Spleen (tissue), 11 donors: ENCODE results near the gene RTN4R. TPM values are rescaled to one million over a fixed set of nuclear protein-coding genes. Genes with fewer than 3 reads are reported as not detected.
"Not testable (repeated sequence)": the region's sequence is repeated elsewhere in the genome, so short reads cannot be mapped to it uniquely, and the experiment has no call there.

ENCODE experiments used
- DNase-seq: peaks from one replicate; pipeline ENCODE4 v3.0.0-alpha.2; 2020
- H3K27ac ChIP-seq, 8 donors: fragments of 200-600 bp; sonication (generic) in 7 of 8; 1 replicate in 4 of 8; 2 replicates in 4 of 8; pipeline versions ENCODE4 v1.5.0 to v1.8.0; 2016 to 2021; ENCODE audit warnings: inconsistent platforms in 4 of 8, mild to moderate bottlenecking in 4 of 8, moderate library complexity in 1 of 8
- H3K27me3 ChIP-seq, 7 donors: fragments of 200-600 bp; sonication (generic) in 6 of 7; replicated peaks in 1 of 7; 1 replicate in 4 of 7; 2 replicates in 3 of 7; pipeline versions ENCODE4 v1.5.0 to v1.8.0; 2016 to 2021; ENCODE audit warnings: inconsistent platforms in 3 of 7, mild to moderate bottlenecking in 1 of 7
- H3K36me3 ChIP-seq, 6 donors: fragments of 200-600 bp; sonication (generic) in 5 of 6; 1 replicate in 4 of 6; 2 replicates in 2 of 6; pipeline versions ENCODE4 v1.5.0 to v1.8.0; 2016 to 2021; ENCODE audit warnings: inconsistent platforms in 2 of 6
- H3K4me1 ChIP-seq, 6 donors: fragments of 200-600 bp; sonication (generic) in 5 of 6; 1 replicate in 3 of 6; 2 replicates in 3 of 6; pipeline versions ENCODE4 v1.5.0 to v1.8.0; 2016 to 2021; ENCODE audit warnings: inconsistent platforms in 3 of 6
- H3K4me3 ChIP-seq, 8 donors: fragments of 200-600 bp; sonication (generic) in 7 of 8; 1 replicate in 4 of 8; 2 replicates in 4 of 8; pipeline versions ENCODE4 v1.5.0 to v1.8.0; 2016 to 2021; ENCODE audit warnings: inconsistent platforms in 4 of 8, mild to moderate bottlenecking in 4 of 8, moderate library complexity in 2 of 8
- H3K9me3 ChIP-seq, 8 donors: fragments of 200-600 bp; sonication (generic) in 7 of 8; 1 replicate in 4 of 8; 2 replicates in 4 of 8; pipeline versions ENCODE4 v1.5.0 to v1.8.0; 2016 to 2021; ENCODE audit warnings: inconsistent platforms in 4 of 8
- CTCF ChIP-seq, 11 experiments: fragments of 200-600 bp in 7 of 11; fragments of 450-650 bp in 4 of 11; sonication (generic) in 4 of 11; IDR thresholded peaks in 8 of 11; conservative IDR thresholded peaks in 3 of 11; 1 replicate in 7 of 11; 2 replicates in 4 of 11; pipeline versions ENCODE4 v1.4.0 to v1.8.0; 2016 to 2021; ENCODE audit warnings: antibody characterized with exemption in 11 of 11, inconsistent platforms in 4 of 11, mild to moderate bottlenecking in 1 of 11
- POLR2A ChIP-seq, 3 donors: fragments of 450-650 bp; IDR thresholded peaks; one replicate each; pipeline ENCODE4 v1.5.1; 2017; ENCODE audit warnings: antibody characterized with exemption in 3 of 3, mild to moderate bottlenecking in 1 of 3
- POLR2AphosphoS5 ChIP-seq, 3 donors: sonication (generic); formaldehyde crosslinking; IDR thresholded peaks; one replicate each; pipeline ENCODE4 v1.5.1; 2017; ENCODE audit warnings: antibody characterized with exemption in 3 of 3
- WGBS, 5 donors: extraction: QIAGEN DNeasy Blood & Tissue Kit in 3 of 5; methylation state at CpG; one replicate each; pipeline versions ENCODE4 v1.1.5 to v1.1.7; 2013 to 2018; 5-methylcytosine and 5-hydroxymethylcytosine counted together
- intact Hi-C: fragments of 100-400 bp; cut with DNase I; formaldehyde crosslinking; loops from one replicate; pipeline ENCODE4 v1.15.0; 2023; ENCODE audit warnings: low total_unique reads
- polyA plus RNA-seq, 3 donors: library from polyadenylated mRNA; stranded (reverse); fragments of 200-250 nt; gene quantifications; one replicate each; pipeline ENCODE4 v1.2.1, GENCODE V29; 2013
- total RNA-seq, 7 donors: library from RNA; depleted of rRNA in 3 of 7; stranded (reverse); fragments of >200 nt in 3 of 7; fragmentation: NEBNext Ultra II Directional in 4 of 7; extraction: Animal tissue kit (Norgen Biotek cat#: 25700) in 4 of 7; gene quantifications; one replicate each; pipeline versions ENCODE4 v1.1.0 to v1.2.1, GENCODE V29; 2016 to 2021
- donor health status: healthy with polysubstance abuse.
- donor health status: DM: no; HTN: no; CAD: no; lungs with moderate emphysema.
- donor health status: DM: no; HTN: no; CAD: no.
- donor health status: Bipolar disorder and iron deficiency.
- donor health status: healthy.
- donor health status: DM: no; HTN: no; CAD: no.
- donor health status: DM: yes; HTN: yes; CAD: no.

RTN4R gene
- total and polyA plus RNA-seq, 10 donors = 1.5 to 11.8 (median 6.1) TPM

DNA sequence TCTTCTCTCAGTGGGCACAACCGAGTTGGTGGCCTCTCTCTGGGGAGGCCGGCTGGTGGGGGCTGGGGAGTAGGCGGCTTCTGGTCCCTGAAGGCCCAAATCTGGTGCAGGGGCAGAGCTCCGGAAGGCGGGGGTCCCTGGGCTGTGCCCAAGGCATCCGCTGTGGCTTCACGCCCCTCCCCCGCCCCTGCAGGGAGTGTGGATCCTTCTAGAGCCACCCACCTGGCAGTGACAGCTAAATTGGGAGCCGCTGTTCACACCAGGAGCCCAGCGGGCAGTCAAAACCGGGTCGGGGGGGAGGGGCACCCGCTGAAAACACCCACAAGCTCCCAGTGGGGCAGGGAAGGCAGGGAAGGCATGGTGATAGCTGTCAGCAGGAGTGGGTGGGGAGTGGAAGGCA lies 4.6 kb upstream of the RTN4R start:
- intact Hi-C loops = no loop called here
- H3K36me3 ChIP-seq = no peaks in the 10 kb centered on the region
- H3K9me3 ChIP-seq = no peaks in the 10 kb centered on the region
- peaks cover 0 to 3% (median 2%) of the 10 kb centered on the region in 7 donors for H3K27me3 ChIP-seq
- peaks cover 0 to 12% (median 7%) of the 10 kb centered on the region in 6 donors for H3K4me1 ChIP-seq
- DNase-seq = no peak
- H3K4me3 ChIP-seq = no peak overlapping the region
- no peak overlapping the region for H3K27ac ChIP-seq
- TF ChIP-seq CTCF (IDR thresholded peaks at IDR 0.05 in 8 of 11, conservative IDR thresholded peaks at IDR 0.05 in 3 of 11) = no peak
- TF ChIP-seq POLR2AphosphoS5 (IDR thresholded peaks at IDR 0.05) = no peak
- no peak for TF ChIP-seq POLR2A (IDR thresholded peaks at IDR 0.05)
- 70 to 87% (median 82%) methylated on average over 7 to 13 of the region's 13 CpGs for WGBS, 5 donors

DNA sequence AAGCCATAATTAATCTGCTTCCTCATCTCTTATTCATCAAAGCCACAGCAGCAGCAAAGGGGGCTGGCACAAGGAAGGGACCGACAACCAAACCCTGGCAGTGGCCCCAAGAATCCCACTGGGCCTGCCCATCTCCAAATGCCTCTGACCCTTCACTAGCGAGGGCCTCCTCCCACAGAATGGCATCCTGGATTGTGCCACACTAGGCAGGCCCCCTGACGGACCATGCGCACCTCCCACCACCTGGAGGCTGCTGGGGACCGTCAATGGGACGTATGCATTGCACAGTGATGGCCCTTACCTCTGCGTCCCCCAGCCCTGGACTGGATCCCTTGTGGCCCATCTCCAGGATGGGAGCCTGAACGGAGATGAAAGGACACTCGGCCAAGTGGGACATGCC lies 4.1 kb upstream of the RTN4R start:
- no peaks in the 10 kb centered on the region for H3K36me3 ChIP-seq
- no peak overlapping the region for H3K27ac ChIP-seq
- no peaks in the 10 kb centered on the region for H3K9me3 ChIP-seq
- no peak for DNase-seq
- intact Hi-C loops = no loop called here
- peaks cover 0 to 8% (median 7%) of the 10 kb centered on the region in 7 donors for H3K27me3 ChIP-seq
- no peak for TF ChIP-seq CTCF (IDR thresholded peaks at IDR 0.05 in 8 of 11, conservative IDR thresholded peaks at IDR 0.05 in 3 of 11)
- TF ChIP-seq POLR2AphosphoS5 (IDR thresholded peaks at IDR 0.05) = no peak
- no peak for TF ChIP-seq POLR2A (IDR thresholded peaks at IDR 0.05)
- WGBS, 5 donors = 85 to 94% (median 89%) methylated on average over 7 to 9 of the region's 9 CpGs
- H3K4me3 ChIP-seq = no peak overlapping the region
- H3K4me1 ChIP-seq = peaks cover 5 to 17% (median 12%) of the 10 kb centered on the region in 6 donors

GRCh38 chr22:20271114-20271994 lies 3.2 kb upstream of the RTN4R start:
- Histone ChIP-seq H3K4me1 (peaks cover 7 to 25% (median 18%) of the 10 kb centered on the region in 6 donors), H3K27ac (no peak overlapping the region), H3K4me3 (no peak overlapping the region), H3K9me3 (no peaks in the 10 kb centered on the region), H3K27me3 (peaks cover 0 to 14% (median 10%) of the 10 kb centered on the region in 7 donors), H3K36me3 (no peaks in the 10 kb centered on the region)
- DNase-seq = no peak
- no peak for TF ChIP-seq CTCF (IDR thresholded peaks at IDR 0.05 in 8 of 11, conservative IDR thresholded peaks at IDR 0.05 in 3 of 11)
- no peak for TF ChIP-seq POLR2A (IDR thresholded peaks at IDR 0.05)
- no peak for TF ChIP-seq POLR2AphosphoS5 (IDR thresholded peaks at IDR 0.05)
- WGBS, 5 donors = 84 to 91% (median 88%) methylated on average over 4 to 14 of the region's 14 CpGs
- intact Hi-C loops = no loop called here

DNA sequence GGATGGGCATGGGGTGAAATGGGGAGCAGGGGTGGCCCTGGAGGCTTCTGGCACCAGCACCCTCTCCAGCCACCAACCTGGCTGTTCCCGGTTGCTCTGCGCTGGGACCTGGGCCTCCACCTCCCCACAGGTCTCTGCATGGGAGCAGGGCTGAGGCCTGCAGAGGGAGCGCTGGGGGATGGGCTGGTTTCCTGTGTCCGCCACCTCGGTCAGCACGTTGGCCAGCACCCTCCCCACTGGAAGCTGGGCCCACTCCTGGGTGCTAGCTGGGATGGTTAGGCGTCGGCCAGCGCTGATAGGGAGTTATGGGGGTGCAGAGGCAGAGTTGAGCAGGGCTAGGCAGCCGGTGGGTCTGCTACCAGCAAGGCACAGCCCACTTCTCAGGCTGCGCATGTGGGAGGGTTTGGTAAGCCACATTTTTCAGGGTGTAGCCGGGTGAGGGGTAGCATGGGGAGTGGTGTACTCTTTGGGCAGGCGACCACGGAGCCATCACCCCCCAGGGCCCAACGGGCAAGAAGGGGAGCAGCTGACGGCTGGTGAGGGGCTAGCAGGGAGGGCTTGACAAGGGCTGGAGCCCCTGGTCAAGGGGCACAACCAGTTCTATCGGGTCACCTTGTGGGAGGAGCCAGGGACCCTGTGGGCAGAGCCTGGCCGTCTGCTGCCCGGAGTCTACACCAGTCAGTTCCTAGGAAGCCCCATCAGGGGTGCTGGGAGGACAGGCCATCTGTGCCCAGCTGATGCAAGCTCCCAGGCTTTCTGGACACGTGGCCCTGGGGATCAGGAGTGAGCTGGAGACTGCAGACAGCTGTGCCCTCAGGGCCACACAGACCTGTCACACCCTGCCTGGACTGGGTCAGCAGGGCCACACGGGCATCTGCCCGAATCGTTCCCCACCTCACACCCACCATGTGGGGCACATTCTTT lies 2.3 kb upstream of the RTN4R start:
- DNase-seq, H3K27ac ChIP-seq, intact Hi-C loops, H3K4me3 ChIP-seq, H3K9me3 ChIP-seq, H3K36me3 ChIP-seq: not testable (repeated sequence)
- 76 to 85% (median 82%) methylated on average over 15 to 23 of the region's 23 CpGs for WGBS, 5 donors
- H3K27me3 ChIP-seq = peaks cover 0 to 16% (median 10%) of the 10 kb centered on the region in 7 donors
- H3K4me1 ChIP-seq = peaks cover 7 to 31% (median 21%) of the 10 kb centered on the region in 6 donors

DNA sequence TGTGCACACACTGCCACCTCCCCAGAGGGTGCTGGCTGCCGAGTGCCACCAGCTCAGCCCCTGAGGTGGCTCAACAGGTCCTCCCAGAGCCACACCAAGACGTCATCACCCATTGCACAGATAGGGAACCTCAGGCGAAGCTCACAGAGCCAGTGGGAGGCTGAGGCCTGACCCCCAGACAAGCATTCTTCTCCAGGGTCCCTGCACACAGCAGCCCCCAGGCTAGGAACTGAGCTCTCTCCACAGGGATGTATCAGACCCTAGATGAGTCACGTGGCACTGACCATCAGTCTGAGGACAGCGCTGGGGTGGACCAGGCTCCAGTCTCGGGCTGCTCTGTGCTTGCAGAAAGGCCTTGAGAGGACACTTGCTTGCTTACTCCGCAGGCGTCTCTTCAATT lies 1.6 kb upstream of the RTN4R start:
- not testable (repeated sequence) for H3K27ac ChIP-seq, H3K36me3 ChIP-seq, DNase-seq, H3K4me3 ChIP-seq, H3K9me3 ChIP-seq
- Histone ChIP-seq H3K4me1 (peaks cover 7 to 39% (median 25%) of the 10 kb centered on the region in 6 donors), H3K27me3 (peaks cover 0 to 16% (median 10%) of the 10 kb centered on the region in 7 donors)
- intact Hi-C loops = loop anchor here (5.0 kb wide), 1 partner anchor 112 kb away; no protein-coding TSS in a partner anchor
- 90 to 100% (median 93%) methylated on average over 3 to 8 of the region's 8 CpGs for WGBS, 5 donors

DNA sequence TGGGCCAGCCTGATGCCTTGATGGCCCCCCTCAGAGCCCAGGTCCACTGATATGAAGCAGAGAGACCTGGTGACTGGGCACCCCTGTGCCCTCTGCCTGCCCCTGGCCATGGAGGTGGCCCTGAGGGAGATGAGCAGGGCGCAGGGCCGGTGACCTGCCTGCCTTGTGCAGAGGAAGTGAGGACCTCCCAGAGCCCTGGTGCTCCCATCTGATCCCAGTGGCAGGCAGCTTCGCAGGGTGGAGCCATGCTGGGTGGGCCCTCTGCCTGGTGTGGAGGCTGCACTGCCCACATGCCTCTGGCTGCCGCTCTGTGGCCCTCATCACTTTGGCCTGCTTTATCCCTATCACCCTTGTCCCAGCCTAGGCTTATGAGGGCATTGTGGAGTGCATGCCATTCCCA lies 1.1 kb upstream of the RTN4R start:
- H3K27ac ChIP-seq, H3K9me3 ChIP-seq, H3K4me3 ChIP-seq, H3K36me3 ChIP-seq, DNase-seq: not testable (repeated sequence)
- peaks cover 7 to 43% (median 27%) of the 10 kb centered on the region in 6 donors for H3K4me1 ChIP-seq
- H3K27me3 ChIP-seq = peaks cover 0 to 16% (median 10%) of the 10 kb centered on the region in 7 donors
- intact Hi-C loops = loop anchor here (5.0 kb wide), 1 partner anchor 112 kb away; no protein-coding TSS in a partner anchor
- WGBS, 5 donors = 67 to 100% (median 83%) methylated on average over 2 to 4 of the region's 4 CpGs; no CpG with 5 or more reads in 1 of the 5 donors
